Nucleus accumbens (tissue), 56 donors: Measurements from ENCODE around the gene TACC2.
"Not testable (repeated sequence)": the region's sequence is repeated elsewhere in the genome, so short reads cannot be mapped to it uniquely, and the experiment has no call there.

Source experiments
- DNase-seq, 56 donors: peaks; one replicate each; lab custom pipeline; 2025; lab: John Stamatoyannopoulos, UW

The TACC2 gene

DNA sequence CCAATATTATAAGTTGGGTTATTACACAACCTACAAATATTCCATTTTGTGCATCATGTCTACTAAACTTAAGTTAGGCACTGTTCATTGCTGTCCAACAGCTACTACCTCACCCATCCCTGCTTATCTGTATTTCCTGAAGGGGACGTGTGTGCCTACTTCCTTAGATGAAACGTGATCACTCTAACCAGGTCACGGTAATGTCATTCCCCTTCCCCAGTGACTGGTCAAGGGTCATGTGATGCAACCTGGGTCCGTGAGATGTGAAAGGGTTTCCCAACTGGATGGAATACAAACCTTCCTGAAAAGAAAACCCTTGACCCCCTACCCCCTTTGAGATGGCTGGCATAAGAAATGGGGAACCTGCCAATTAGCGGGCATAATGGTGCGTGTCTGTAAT lies 12.4 kb upstream of the TACC2 start:
- no peak for DNase-seq

DNA sequence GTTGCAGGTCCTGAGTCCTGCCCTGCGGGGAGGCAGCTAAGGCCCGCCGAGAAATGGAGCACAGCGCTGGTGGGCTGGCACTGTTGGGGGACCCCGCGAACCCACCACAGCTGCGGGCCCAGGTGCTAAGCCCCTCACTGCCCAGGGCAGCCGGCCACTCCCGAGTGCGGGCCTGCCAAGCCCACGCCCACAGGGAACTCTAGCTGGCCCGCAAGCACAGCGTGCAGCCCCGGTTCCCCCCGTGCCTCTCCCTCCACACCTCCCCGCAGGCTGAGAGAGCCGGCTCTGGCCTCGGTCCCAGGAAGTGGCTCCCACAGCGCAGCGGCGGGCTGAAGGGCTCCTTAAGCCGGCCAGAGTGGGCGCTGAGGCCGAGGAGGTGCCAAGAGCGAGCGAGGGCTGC lies 10.5 kb upstream of the TACC2 start:
- no peak for DNase-seq

DNA sequence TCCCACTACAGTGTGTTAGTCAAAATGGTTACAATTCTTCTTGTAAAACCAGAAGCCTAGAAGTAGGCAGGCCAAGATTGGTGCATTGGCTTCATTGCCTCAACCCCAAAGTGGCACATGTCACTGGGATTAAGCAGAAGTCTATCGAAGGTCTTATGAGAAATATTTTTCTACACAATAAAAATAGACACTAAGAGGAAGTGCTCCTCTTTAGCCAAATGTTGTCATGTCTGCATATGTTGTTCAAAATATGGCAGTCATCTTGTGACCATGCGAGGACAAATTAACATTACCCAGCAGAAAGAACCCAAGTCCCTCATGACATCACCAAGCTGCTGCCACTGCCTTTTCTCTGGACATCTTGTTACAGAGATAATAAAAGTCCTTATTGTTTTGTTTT lies 7.6 kb upstream of the TACC2 start:
- DNase-seq, result no peak

DNA sequence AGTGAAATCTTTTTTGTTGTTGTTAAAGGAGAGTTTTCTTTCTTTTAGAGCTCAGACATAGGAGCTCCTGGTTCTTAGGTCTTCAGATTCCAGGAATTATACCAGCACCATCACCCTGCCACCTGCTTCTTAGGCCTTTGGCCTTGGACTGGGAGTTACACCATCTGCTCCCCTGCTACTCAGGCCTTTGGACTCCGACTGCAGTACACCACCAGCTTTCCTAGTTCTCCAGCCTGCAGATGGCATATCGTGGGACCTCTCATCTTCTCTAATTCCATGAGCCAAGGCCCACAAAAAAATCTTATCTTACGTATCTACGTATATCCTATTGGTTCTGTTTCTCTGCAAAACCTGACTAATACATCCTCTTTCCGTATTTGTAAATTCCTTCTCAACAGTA lies 5.1 kb upstream of the TACC2 start:
- DNase-seq, result no peak

DNA sequence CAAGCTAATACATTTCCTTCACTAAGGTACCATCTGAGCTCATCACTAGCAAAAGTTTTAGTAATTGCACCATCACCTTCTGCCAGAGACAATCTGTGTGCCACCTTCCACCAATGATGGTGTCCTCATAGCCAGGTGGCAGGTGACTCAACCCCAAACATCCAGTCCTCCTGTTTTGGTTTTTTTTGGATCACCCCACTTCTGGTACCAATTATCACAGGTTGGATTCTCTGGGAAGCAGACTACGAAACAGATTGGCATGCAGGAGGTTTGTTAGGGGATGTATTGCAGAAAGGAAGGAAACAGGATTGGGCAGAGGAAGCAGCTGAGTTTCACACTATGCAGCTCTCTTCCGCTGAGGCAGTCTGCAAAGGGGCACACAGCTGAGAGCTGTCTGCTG lies 4.5 kb upstream of the TACC2 start:
- DNase-seq, result no peak

DNA sequence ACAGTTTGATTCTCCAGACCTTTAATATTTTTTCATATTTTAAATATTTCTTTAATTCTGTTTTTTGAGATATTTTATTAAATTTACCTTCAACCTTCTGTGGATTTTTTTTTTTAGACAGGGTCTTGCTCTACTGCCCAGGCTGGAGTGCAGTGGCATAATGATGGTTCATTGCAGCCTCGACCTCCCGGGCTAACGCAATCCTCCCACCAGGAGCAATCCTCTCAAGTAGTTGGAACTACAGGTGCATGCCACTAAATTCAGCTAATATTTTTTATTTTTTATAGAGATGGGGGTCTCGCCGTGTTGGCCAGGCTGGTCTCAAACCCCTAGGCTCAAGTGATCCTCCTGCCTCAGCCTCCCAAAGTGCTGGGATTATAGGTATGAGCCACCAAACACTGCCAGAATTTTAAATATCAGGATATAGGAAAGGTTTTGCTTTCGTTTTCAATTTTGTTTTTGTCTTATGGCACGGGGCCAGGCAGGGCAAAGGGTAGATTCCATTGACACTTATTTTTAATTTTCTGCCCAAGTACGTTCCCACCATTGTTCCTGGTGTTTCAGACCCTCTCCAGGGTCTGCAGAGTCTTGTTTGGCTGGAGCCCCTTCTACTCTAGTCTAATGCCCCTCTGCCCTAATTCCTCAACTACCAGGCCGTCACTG lies 1.2 kb downstream of the TACC2 start:
- no peak for DNase-seq

DNA sequence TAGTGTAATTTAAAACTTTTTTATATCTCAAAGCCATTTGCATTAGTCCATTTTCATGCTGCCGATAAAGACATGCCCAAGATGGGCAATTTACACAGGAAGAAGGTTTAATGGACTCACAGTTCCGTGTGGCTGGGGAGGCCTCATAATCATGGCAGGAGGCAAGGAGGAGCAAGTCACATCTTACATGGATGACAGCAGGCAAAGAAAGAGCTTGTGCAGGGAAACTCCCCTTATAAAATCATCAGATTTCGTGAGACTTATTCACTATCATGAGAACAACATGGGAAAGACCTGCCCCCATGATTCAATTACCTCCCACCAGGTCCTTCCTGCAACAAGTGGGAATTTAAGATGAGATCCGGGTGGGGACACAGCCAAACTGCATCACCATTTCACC lies 2.8 kb downstream of the TACC2 start:
- DNase-seq, result not testable (repeated sequence)

DNA sequence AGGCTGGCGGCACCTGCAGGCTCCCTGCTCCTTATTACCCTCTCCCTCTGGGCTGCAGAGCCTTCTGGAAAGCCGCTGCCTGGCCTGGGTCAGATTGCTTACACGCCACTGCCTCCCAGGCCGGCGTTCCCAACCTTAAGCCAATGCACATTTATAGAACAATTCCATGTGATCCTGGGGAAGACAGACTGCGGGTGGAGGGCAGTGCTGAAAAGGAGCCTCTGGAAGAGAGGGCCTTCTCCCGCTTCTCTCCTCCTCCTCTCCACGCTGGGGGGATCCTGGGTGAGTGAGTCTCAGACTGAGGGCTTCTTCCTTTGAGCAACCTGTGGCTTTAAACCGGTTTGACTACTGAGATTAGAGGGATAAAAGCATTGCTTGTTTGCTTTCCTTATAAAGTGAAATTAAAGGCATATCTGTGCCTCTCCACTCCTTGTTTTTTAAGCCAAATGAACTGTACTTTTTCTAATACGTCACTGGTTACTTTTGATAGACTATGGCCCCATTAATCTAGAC lies 5.5 kb downstream of the TACC2 start:
- peak in 4 of 56 donors; percentile 1 to 9 (median 4) for DNase-seq

DNA sequence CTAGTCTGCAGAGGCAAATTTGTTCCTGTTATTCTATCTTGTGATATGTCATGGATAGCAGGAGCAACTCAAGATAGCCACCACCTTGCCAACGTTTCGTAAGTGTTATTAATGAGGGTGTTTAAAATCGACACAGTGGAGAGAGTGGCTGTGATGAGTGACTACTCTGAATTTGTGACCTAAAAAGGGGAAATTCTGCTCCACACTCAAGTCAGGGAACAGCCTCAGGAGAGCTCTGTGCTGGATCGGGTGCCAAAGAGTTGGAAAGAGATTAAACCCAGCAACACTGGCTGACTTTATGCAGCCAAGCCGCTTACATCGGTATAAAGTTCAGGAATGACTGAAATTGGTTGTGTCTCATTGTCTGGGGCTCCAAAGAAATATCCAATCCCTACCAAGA lies 9.5 kb downstream of the TACC2 start:
- DNase-seq, result no peak

DNA sequence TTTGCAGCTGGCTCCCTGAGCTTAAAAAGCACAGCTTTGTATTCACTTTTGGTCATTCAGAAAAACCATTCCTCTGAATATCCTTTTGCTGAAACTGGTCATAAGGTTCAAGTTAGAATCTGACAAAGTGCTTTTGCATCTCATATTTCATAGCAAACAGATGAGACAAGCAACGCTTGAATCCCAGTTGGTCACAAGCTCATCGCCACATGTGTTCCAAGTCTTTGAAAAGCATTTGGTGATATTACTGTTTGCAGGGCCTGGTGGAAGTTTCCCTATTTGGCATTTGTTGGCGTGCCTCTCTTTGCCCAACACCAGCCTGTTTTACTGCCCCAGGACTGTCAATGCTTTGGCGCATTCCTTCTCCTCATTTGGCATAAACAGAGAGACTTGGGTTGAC lies 10.3 kb downstream of the TACC2 start:
- DNase-seq, result no peak

DNA sequence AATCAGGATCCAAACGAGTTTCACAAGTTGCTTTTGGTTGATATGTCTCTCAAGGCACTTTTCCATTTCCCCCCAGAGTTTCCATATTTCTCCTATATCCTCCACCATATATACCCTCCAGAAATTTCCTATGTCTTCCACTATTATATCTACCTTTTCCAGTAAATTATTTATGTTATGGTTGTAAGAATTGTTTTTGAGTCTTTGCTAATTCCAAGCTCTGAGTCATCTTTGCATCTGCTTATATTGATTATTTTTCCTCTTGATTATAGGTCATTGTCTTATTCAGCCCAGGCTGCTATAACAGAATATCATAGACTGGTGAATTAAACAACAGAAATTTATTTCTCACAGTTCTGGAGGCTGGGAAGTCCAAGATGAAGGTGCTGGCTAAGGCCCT lies 12.7 kb downstream of the TACC2 start:
- DNase-seq, result no peak

DNA sequence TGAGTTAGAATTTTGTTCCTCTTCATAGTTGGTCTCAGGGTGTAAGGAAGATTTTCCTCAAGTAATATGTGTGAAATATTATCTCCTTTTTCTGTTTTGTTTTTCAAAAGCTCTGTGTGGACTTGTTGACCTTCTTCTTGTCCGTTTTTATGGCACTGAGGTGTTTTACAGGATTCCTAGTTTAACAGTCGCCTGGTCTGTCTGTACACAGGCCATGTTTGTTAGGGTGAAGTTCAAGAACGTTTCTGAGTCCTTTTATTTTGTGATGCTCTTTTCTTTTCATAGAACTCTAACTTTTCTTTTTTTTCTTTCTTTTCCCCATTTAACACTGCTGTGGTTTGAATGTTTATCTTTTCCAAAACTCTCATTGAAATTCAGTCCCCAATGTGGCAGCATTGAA lies 18.5 kb downstream of the TACC2 start:
- DNase-seq, result no peak

DNA sequence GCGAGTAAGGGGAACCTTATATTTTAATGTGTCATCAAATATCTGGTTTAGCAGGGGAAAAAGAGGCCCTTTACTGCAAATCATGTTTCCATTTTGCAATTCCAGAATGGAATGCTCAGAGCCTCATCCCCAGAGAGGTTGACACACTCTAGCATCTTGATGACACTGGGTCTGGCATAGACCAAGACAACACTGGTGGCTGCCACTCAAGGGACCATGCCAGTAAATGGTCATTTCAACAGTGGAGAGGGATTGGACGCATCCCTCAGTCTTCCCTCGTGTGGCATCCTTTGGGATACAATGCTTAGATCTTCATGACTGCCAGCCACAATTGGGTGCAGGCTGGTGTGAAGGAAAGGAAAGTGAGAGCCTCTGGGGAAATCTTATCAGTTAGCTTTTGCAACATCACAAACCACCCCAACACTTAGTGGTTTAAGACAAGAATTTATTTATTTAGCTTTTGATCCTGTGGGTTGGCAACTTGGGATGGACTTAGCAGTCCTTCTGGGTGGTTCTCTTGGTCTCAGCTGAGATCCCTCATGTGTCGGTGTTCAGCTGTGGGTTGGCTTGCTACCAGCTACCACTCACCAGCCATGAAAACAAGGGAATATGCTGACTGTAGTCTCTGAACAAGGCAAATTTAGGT lies 21.6 kb downstream of the TACC2 start:
- no peak for DNase-seq

DNA sequence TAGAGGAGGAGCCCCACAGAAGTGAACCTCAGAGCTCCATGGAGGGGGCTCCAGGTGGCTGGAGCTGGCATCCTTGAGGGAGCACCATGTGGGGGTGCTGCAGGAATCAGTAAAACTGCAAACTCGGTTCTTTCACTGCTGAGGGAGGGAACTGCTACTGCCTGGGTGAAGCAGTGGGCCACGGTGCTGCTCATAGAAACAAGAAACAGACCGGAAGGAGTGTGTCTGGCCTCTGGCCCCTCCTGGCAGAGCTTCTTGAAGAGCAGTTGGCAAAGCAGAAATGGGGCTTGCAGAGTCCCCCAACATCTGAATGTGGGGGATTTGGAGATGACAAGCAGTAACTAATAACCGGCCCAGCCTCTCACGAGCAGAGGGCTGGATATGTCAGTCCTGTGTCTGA lies 23.8 kb downstream of the TACC2 start:
- no peak for DNase-seq

DNA sequence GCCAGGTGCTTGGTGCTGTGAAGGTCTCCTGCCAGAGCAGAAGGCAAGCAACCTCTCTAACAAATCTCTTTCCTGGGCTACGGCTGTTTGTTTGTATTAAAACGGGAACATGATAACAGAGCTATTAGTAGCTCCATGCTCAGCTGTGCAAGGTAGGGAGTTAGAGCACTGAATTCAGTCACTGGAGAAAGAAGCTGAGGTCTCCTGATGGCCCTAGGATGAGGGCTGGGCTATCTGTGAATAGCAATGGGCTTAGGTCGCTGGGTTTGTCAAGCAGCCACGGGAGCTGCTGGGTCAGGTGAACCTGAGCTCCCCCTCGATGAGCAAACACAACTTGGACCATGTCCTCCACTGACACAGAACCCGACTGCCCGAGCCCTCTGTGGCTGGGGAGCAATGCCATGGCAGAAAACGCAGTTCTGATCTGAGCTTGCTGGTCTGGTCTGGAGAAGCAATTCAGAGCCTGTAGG lies 24.4 kb downstream of the TACC2 start:
- DNase-seq, result no peak

DNA sequence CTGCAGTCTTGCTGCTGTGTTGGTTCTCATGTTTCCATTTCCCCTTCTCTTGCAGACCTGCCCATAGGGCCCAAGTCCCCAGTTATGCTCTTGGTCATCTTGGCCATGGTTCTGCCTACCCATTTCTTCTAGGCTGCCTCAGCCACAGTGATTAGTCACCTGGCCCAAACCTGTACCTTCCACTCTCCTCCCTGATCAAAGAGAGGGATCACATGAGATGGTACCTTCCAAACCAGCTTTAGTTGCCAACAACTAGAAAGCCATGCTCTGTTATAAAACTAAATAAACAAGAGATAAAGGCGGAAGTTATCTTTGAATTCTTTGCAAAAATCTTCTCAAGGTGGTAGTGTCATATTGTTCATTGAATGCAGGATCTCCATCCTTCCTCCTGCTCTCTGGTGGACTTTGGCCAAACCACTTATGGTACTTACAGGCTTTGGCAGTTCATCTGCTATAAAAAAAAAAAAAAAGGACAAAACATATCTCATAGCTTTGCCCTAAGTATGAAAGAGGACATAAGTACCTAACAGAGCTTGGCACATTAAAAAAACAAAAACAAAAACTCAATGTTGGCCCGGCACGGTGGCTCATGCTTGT lies 25.8 kb downstream of the TACC2 start:
- no peak for DNase-seq

DNA sequence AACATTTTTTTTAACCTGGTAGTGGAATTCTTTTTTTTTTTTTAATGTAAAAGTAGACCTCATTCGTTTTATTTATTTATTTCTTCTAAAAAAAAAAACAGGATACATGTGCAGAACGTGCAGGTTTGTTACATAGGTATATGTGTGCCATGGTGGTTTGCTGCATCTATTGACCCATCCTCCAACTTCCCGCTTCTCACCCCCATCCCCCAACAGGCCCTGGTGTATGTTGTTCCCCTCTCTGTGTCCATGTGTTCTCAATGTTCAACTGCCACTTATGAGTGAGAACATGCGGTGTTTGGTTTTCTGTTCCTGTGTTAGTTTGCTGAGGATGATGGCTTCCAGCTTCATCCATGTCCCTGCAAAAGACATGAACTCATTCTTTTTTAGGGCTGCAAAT lies 29.0 kb downstream of the TACC2 start:
- DNase-seq, result not testable (repeated sequence)

DNA sequence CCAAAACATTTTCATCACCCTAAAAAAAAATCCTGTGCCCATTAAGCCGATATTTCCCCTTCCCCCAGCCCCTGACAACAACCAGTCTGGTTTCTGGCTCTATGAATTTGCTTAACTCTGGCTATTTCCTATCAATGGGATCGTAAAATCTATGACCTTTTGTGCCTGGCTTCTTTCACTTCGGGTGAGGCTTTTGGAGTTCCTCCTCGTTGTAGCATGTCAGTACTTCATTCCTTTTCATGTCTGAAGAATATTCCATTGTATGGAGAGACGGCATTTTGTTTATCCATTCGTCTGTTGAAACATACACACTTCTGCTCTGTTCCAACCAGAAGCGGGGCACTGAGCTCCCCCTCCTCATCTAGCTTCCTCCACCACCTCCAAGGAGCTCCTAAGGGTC lies 29.5 kb downstream of the TACC2 start:
- DNase-seq, result no peak

DNA sequence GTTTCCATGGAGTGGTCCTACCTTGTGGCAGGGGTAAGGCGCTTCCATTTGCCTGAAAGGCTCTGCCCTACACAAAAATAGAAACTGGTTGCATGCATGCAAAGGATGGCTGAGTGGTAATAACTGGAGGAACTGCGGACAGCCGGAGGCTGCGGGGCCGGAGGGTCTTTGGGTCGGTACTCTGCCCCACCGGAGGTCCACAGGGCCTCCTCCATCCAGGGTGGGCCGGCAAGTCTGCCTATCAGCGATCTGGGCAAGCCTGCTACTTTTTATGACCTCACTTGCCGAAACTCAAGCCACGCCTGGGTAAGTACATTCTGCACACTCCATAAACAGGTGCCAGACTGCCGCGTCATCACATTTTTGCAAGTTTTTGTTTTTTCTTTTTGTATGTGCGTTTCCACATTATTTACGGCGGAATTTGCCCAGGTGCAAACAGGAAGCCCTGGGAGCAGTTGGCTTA lies 30.0 kb downstream of the TACC2 start:
- DNase-seq, result no peak

DNA sequence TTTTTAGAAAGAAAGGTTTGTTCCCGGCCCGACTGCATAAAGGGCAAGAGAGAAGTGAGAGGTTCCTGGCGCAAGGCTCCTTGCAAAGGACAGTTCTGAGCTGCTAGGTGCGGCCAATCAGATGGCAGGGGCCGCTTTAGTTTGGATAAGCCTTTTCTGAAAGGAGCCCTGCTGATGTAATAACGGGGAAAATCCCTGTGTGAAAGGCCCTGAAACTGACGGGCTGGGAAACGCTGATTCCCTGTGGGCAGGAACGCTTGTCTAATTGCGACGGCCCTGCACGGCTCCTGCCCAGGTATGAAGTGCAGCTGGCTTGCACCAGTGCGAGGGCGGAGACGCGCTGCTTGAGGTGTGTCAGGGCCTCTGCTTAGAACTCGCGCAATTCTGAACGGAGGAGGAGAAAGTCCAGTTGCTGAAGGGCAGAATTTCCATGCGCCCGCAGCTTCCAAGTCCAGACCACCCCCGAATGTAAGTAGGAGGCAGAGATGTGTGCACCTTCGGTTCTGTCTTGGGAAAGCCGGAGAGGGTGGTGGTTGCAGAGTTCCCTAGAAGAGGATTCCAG lies 30.5 kb downstream of the TACC2 start:
- DNase-seq, result no peak

DNA sequence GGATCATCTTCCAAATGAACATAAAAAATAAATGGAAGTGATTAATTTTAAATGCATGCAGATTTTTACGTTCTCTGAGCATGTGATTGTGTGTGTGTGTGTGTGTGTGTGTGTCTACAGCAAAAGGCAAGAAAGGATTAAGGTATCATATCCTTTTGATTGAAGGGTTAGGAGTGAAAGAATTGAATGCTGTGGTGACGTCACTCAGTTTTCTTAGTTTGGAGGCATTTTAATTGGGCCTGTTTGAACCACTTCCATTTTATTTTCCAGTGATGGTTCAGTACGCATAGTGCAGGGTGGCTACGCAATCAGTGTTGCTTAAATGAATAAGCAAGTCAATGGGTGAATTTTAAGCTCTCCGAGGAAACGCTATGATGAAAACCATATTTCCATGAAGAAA lies 31.3 kb downstream of the TACC2 start:
- DNase-seq, result no peak

DNA sequence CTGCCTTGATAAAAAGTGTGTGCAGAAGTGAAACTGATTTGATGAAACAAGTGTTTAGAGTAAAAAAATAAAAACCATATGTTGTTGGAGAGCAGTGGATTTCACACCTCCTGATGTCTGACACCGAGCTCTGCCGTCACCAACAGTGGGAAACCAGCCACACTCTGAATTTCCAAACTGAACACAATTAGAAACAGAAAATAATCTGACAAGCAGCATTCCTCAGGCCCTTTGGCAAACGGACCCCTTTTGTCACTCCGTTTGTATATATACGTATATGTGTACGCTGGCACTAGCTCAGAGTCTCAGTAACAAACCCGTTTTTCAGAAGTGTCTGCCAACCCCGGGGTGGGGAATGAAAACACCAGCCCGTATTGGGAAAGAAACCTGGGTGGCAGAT lies 32.4 kb downstream of the TACC2 start:
- DNase-seq, result no peak
